Cortex of kidney (tissue), 1 donor: ENCODE measurements around the gene SULT1A1.
"Not testable (repeated sequence)": the region's sequence is repeated elsewhere in the genome, so short reads cannot be mapped to it uniquely, and the experiment has no call there.

Experiments
- DNase-seq: peaks from one replicate; lab custom pipeline; 2025; lab: John Stamatoyannopoulos, UW

Gene SULT1A1

GRCh38 chr16:28591355-28591754 lies 18.5 kb downstream of the SULT1A1 start:
- DNase-seq = no peak

- no peak for DNase-seq
These were observed 19.2 kb downstream of the SULT1A1 start for GRCh38 chr16:28590384-28591340.

GRCh38 chr16:28589930-28590329 lies 19.9 kb downstream of the SULT1A1 start:
- no peak for DNase-seq

GRCh38 chr16:28589069-28589468 lies 20.8 kb downstream of the SULT1A1 start:
- no peak for DNase-seq

GRCh38 chr16:28587386-28587785 lies 22.5 kb downstream of the SULT1A1 start:
- DNase-seq = no peak

GRCh38 chr16:28586466-28586865 lies 23.4 kb downstream of the SULT1A1 start:
- no peak for DNase-seq

- DNase-seq = no peak
These were observed 24.2 kb downstream of the SULT1A1 start for GRCh38 chr16:28585674-28586073.

- no peak for DNase-seq
These were observed 29.0 kb downstream of the SULT1A1 start for GRCh38 chr16:28580726-28581315.

- DNase-seq = no peak
These were observed 34.3 kb downstream of the SULT1A1 start for GRCh38 chr16:28575446-28576109.

- no peak for DNase-seq
These were observed 34.9 kb downstream of the SULT1A1 start for GRCh38 chr16:28574925-28575324.

GRCh38 chr16:28573738-28574718 lies 35.8 kb downstream of the SULT1A1 start:
- no peak for DNase-seq

- no peak for DNase-seq
These were observed 36.9 kb downstream of the SULT1A1 start for GRCh38 chr16:28572696-28573510.

GRCh38 chr16:28569968-28570752 lies 39.7 kb downstream of the SULT1A1 start:
- no peak for DNase-seq

GRCh38 chr16:28569021-28569420 lies 40.8 kb downstream of the SULT1A1 start:
- DNase-seq = no peak

- DNase-seq = no peak
These were observed 42.6 kb downstream of the SULT1A1 start for GRCh38 chr16:28567292-28567691.

GRCh38 chr16:28566233-28566925 lies 43.5 kb downstream of the SULT1A1 start:
- not testable (repeated sequence) for DNase-seq

GRCh38 chr16:28563218-28563617 lies 46.6 kb downstream of the SULT1A1 start:
- no peak for DNase-seq

GRCh38 chr16:28562199-28562598 lies 47.6 kb downstream of the SULT1A1 start:
- no peak for DNase-seq

- DNase-seq = no peak
These were observed 48.2 kb downstream of the SULT1A1 start for GRCh38 chr16:28561557-28562187.
